Fibroblast of villous mesenchyme (primary cell): ENCODE measurements around the gene RXRB. TPM values are rescaled to one million over a fixed set of nuclear protein-coding genes. Genes with fewer than 3 reads are reported as not detected.

Experiments
- DNase-seq: peaks from one replicate; pipeline ENCODE4 v3.0.0-alpha.2; 2010; ENCODE audit warnings: low read depth
- H3K4me3 ChIP-seq: 2 replicates; pipeline ENCODE4 v1.5.1; 2011; ENCODE audit warnings: low read depth, mild to moderate bottlenecking, low read length
- total RNA-seq: library from RNA; depleted of rRNA; stranded (reverse); fragments of >200 nt; gene quantifications from 2 replicates; pipeline ENCODE4 v1.2.3, GENCODE V29; 2012
- TF ChIP-seq, protein P1 (sequence below): IDR thresholded peaks from 2 replicates; pipeline ENCODE4 v1.5.1; 2012; ENCODE audit warnings: low read depth, mild to moderate bottlenecking, low read length; ENCODE audit not compliant: insufficient read depth

RXRB gene
- 16.8 and 22.5 TPM in 2 replicates for total RNA-seq

DNA sequence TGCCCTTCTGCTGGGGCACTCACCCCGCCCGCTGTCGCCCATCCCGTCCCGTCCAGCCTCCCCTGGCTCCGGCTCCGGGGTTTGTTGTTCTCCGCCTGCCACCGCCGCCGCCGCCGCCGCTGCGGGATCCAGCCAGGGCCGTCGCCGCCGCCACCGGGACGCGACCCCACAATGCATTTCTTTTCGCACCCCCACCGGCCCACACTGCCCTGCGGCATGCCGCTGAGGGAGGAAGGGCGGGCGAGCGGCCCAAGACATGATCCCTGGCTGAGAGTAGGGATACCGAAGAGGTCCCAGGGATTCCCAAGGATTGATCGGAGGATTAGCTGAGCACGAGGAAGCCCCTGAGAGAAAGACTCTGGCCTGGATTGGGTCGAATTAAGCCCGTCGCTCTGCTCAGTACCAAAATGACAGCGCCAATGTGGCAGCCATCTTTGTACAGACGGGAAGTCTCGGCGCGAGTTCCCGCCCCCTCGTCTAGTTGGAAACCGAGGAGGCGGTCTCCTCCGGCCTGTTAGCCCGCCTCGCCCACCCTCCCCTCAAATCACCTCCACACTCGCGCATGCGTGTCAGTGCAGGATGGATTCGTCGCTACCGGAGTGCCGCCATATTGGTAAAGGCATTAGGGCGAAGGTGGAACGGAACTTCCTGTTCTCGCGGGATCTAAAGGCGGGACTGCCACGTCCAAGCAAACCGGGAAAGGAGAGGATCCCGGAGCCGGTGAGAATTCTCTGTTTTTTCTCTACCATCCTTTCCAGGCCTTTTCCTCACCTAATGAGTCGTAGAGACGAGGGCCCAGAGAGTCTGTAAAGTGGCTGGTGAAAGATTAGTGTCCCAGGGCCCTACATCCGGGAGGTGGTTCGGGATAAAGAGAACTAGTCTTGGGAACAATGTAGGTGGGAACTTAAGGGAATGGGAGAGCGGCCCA is at the start of gene RXRB, which contains the start of gene SLC39A7:
Gene RXRB, minus strand, starts transcription at position 447 of the 928 bp plus-strand sequence. Its CDS starts 189 bp downstream, at position 258.
Gene SLC39A7, plus strand, starts transcription at position 649 of the 928 bp plus-strand sequence. CDS start 379 bp downstream, outside the sequence.
- H3K4me3 ChIP-seq, result peak within 1 kb of the TSS; percentile 98
- peak; percentile 100 for DNase-seq
- TF ChIP-seq, protein P1, sequence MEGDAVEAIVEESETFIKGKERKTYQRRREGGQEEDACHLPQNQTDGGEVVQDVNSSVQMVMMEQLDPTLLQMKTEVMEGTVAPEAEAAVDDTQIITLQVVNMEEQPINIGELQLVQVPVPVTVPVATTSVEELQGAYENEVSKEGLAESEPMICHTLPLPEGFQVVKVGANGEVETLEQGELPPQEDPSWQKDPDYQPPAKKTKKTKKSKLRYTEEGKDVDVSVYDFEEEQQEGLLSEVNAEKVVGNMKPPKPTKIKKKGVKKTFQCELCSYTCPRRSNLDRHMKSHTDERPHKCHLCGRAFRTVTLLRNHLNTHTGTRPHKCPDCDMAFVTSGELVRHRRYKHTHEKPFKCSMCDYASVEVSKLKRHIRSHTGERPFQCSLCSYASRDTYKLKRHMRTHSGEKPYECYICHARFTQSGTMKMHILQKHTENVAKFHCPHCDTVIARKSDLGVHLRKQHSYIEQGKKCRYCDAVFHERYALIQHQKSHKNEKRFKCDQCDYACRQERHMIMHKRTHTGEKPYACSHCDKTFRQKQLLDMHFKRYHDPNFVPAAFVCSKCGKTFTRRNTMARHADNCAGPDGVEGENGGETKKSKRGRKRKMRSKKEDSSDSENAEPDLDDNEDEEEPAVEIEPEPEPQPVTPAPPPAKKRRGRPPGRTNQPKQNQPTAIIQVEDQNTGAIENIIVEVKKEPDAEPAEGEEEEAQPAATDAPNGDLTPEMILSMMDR, result no peak

DNA sequence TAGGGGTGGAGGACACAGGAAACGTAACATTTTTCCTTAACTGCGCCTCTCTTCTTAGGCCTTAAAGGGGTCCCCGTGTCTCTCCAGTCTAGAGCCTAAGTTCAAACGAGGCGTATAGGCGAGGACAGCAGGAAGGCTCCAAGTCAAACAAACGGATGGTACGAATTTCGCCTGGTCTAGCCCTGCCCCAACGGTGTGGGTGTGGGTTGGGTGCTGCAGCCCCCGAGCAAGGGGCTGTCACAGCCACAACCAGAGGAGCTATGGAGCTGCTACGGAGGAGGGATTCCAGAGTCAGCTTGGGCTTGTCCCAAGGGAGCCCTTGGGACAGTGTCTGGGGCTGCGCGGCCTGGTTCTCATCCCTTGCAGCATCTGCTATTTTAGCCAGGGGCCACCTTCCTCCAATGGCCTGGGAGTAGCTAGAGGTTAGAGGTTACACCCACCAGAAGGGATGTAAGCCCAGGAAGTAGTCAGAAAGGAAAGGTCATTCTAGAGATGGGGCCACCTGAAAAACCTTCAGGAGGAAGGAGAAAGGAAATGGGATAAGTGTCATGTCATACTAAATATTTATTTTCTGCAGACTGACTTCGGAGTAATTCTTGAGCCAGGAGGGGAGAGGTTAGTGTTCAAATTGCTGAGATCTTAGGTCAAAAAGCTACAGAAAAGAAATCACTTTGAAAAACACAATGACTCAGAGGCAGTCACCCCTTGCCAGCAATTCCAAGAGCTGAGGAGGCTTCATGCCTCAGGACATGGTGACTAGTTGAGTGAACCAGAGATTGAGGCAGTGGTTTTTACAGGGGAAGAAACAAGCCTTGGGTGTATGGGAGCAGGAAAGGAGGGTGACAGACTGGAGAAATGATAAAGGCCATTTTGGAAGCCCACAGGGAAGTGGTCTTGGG is 49.5 kb upstream of the RXRB start:
- H3K4me3 ChIP-seq, result peak overlapping the region; percentile 78
- peak; percentile 62 for DNase-seq
- TF ChIP-seq, protein P1, result no peak

DNA sequence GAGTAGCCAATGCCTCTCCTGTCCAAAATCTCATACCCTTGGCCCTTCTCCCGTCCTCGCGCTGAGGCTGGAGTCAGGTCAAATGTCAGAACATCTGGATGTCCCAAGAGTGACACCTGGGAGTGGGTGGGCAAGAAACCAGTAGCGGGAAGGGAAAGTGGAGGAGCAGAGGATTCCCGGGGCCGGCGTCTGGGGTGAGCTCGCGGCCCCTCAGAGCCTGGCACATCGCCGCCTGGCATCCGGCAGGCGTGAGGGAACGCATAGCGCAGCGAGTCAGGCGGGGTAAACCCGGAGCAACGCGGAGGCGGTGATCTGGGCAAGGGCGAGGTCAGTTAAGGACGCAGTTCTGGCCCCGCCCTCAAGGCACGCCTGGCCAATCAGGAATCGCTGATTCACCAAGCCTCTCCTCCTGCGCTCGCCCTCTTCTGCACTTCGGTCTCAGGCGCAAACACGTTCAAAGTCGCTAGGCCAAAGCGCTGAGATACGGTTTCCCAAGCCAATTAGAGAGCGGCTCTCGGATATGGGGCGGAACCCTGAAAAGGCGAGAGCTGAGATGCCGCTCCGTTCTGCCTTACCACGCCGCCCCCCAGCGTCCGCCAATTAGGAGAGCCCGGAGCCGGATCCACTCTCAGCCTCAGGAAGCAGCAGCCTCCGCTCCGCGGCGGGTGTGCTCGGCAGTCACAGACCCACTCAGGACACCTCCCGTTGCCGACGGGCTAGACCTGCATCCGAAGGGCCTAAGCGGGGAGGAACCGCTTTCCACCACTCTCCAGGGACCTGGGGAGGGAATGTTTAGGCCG is 48.7 kb upstream of the RXRB start:
- DNase-seq, result peak; percentile 99
- TF ChIP-seq, protein P1, result no peak
- peak overlapping the region; percentile 78 for H3K4me3 ChIP-seq

DNA sequence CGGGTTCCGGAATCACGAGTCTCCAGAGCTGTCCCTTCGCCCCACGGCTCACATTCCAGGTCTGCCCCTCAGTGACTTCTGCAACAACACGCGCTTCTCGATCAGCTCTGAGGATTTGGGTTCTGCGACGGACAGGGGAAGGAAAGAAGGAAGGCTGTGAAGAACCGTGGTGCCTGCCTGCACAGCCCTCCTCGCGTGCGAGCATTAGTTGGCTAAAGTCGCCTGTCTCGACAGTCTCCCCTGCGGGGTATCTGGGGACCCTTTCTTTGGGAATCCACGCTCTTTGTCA is 48.1 kb upstream of the RXRB start:
- DNase-seq, result peak; percentile 51
- H3K4me3 ChIP-seq, result peak overlapping the region; percentile 68

DNA sequence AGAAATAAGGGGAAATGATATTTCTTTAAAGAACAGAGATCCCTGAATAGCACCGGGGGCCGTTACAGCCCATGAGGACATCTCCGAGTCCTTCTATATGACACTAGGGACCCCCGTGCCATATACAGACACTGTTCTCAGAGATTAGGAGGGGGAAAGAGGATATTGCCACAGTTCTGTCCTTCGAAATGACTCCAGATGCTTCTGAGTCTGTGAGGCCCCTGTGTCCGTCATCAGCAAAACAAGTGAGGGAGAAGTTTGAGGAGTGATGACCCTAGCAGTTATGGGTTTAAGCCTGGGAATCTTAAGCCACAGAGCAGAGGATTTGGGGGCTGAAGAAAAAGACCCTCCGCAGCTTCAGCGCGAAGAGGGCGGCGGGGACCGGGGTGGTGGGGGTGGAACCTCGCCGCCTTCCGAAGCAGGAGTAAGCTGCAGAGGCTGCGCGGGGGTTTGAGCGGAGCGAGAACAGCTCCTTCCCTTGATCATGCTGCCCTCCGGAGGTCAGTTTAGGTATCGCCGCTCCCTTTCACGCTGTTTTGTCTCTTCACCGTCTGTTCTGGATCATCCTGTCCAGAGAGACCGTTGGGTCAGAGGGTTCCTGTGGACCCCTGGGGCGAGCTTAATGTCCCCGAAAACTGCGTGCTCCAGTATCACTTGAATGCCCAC is 47.6 kb upstream of the RXRB start:
- H3K4me3 ChIP-seq, result peak overlapping the region; percentile 68
- DNase-seq, result peak; percentile 86
- TF ChIP-seq, protein P1, result peak; percentile 89

More for the DNA sequence above, 48.1 kb upstream of the RXRB start:
- TF ChIP-seq, protein P1, result no peak
